ENCODE results near the gene TRAF3IP1. TPM values are rescaled to one million over a fixed set of nuclear protein-coding genes. Genes with fewer than 3 reads are reported as not detected.
"Not testable (repeated sequence)": the region's sequence is repeated elsewhere in the genome, so short reads cannot be mapped to it uniquely, and the experiment has no call there.

Gene TRAF3IP1
- total RNA-seq, 1 experiment from 2014 or later, result 11.5 TPM

DNA sequence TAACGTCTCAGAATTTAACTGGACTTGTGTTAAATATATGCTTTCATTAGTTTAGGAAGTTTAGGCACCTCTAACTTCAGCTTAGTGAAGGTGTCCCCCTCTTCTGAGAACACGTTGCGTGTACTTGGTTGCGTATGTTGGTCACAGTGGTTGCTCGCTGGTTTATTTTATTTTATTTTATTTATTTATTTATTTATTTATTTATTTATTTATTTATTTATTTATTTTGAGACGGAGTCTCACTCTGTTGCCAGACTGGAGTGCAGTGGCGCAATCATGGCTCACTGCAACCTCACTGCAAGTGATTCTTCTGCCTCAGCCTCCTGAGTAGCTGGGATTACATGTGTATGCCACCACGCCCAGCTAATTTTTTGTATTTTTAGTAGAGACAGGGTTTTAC is 15.3 kb downstream of the TRAF3IP1 start:
- DNase-seq (ENCODE audit: low spot score); in situ Hi-C loops (cut with HindIII; ENCODE audit: low sequenced_read_pairs): not testable (repeated sequence)

DNA sequence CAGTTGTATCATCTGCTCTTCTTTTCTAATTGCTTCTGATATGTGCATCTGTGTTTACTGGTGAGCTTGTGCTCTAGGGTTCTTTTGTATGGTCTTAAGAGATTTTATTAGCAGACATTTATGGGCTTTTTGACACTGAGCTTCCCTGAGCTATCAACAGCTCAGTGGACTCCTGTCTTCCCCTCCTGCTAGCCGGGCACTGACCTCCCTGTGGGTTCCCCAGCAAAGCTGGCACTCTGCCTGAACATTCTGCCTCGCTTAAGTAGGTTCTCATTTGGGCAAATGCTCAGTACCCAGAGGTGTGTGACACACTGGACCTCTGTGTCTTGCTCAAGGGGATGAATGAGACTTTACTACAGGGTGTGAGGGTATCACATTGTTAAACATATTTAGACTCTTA is 15.8 kb downstream of the TRAF3IP1 start:
- in situ Hi-C loops (cut with HindIII; ENCODE audit: low sequenced_read_pairs), result no loop called here

GRCh38 chr2:238336793-238337444 is 16.6 kb downstream of the TRAF3IP1 start:
- in situ Hi-C loops (cut with HindIII; ENCODE audit: low sequenced_read_pairs), result no loop called here
- DNase-seq (ENCODE audit: low spot score), result no peak

More for the DNA sequence above, 15.8 kb downstream of the TRAF3IP1 start:
- peak; percentile 33 for DNase-seq (ENCODE audit: low spot score)

GRCh38 chr2:238337846-238338245 is 17.5 kb downstream of the TRAF3IP1 start:
- in situ Hi-C loops (cut with HindIII; ENCODE audit: low sequenced_read_pairs), result no loop called here
- DNase-seq (ENCODE audit: low spot score), result no peak

GRCh38 chr2:238338710-238339394 is 18.5 kb downstream of the TRAF3IP1 start:
- in situ Hi-C loops (cut with HindIII; ENCODE audit: low sequenced_read_pairs), result no loop called here
- DNase-seq (ENCODE audit: low spot score), result no peak

DNA sequence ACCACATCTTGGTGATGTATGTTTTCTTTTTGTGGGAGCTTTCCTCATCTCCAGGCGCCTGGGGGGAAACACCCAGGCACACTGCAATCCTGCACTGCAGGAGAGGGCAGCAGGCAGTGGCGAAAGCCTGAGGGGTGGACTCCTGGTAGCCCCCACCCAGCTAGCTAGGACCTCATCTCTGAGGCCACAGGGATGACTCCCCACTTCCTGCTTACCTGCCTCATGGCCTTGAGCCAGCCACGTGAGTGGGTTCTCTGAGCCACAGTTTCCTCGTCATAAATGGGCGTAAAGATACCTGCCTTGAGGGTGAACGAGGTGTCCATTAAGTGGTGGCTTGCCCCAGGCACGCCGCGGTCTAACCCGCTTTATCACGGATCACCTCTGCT is 19.1 kb downstream of the TRAF3IP1 start:
- in situ Hi-C loops (cut with HindIII; ENCODE audit: low sequenced_read_pairs), result no loop called here
- no peak for DNase-seq (ENCODE audit: low spot score)

- DNase-seq (ENCODE audit: low spot score), result no peak
- in situ Hi-C loops (cut with HindIII; ENCODE audit: low sequenced_read_pairs), result no loop called here
Measured at GRCh38 chr2:238339814-238340213, 19.5 kb downstream of the TRAF3IP1 start.

GRCh38 chr2:238341536-238341935 is 21.2 kb downstream of the TRAF3IP1 start:
- no peak for DNase-seq (ENCODE audit: low spot score)
- in situ Hi-C loops (cut with HindIII; ENCODE audit: low sequenced_read_pairs), result no loop called here

DNA sequence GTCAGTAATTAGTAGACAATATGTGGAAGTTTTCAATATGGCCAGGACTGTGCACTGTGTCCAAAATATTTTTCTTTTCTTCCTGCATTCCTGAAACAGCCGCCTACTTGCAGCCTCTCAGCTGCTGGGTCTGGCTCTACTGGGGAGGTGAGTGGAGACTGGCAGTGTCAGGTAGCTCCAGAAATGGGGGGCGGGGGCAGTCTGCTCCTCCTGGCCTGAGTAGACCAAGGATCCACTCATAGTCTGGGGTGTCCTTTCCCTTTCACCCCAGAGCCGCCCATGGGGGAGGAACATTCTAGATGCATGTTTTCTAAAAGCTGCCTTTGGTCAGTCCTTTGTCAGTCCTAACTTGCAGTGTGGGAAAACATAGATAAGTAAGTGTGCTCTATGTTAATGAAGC is 23.7 kb downstream of the TRAF3IP1 start:
- in situ Hi-C loops (cut with HindIII; ENCODE audit: low sequenced_read_pairs), result no loop called here
- no peak for DNase-seq (ENCODE audit: low spot score)

- DNase-seq (ENCODE audit: low spot score), result no peak
- in situ Hi-C loops (cut with HindIII; ENCODE audit: low sequenced_read_pairs), result no loop called here
Measured at GRCh38 chr2:238344517-238344916, 24.2 kb downstream of the TRAF3IP1 start.

DNA sequence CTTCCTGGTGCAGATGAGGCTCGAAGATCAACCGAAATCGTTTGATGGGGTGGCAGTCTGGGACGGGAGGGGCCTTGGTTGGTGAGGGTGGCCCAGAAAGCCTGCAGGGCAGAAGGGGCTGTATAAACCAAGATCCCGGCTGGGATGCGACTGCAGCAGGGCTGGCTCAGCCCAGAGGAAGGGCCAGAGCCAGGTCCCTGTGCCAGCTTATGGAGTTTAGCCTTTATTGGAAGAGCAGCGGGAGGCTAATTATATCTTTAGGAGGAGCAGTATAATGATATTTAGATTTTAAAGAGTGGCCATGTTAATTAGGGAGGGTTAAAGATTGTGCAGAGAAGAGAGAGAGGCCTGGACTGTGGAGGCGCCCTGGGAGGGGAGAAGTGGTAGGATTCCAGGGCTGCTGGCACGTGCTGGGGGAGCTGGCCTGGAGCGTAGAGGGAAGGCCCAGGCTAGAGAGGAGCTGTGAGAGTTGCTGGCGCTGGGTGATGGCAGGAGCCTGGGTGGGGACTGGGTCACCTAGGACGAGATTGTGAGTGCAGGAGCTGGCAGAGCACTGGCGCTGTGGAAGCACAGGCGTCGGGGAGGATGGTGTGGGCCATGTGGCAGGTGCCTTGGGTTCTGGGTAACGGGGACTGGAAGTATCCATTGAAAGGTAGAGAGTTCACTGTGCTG is 25.1 kb downstream of the TRAF3IP1 start:
- in situ Hi-C loops (cut with HindIII; ENCODE audit: low sequenced_read_pairs), result no loop called here
- DNase-seq (ENCODE audit: low spot score), result no peak

DNA sequence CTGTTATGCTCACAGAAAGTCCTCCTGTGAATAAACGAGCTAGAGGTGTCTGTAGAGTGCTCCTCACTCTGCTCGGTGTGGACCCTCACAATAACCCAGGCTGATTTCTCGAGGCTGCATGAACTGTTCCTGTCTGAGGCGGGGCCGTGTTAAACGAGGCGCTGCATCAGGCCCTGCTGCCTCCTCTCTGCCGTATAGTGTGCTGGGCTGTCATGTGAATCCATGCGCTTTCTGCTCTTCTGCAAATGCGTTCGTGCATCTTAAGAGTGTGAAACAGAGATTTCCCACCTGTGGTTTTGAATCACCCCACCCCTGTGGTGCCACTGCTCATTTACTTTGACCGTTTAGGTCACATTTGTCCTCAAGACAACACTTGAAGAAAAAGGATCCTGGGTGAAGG is 26.2 kb downstream of the TRAF3IP1 start:
- in situ Hi-C loops (cut with HindIII; ENCODE audit: low sequenced_read_pairs), result no loop called here
- no peak for DNase-seq (ENCODE audit: low spot score)

- in situ Hi-C loops (cut with HindIII; ENCODE audit: low sequenced_read_pairs), result no loop called here
- DNase-seq (ENCODE audit: low spot score), result no peak
Measured at GRCh38 chr2:238350150-238350897, 30.0 kb downstream of the TRAF3IP1 start.

- no peak for DNase-seq (ENCODE audit: low spot score)
- in situ Hi-C loops (cut with HindIII; ENCODE audit: low sequenced_read_pairs), result no loop called here
Measured at GRCh38 chr2:238351315-238351714, 31.0 kb downstream of the TRAF3IP1 start.

DNA sequence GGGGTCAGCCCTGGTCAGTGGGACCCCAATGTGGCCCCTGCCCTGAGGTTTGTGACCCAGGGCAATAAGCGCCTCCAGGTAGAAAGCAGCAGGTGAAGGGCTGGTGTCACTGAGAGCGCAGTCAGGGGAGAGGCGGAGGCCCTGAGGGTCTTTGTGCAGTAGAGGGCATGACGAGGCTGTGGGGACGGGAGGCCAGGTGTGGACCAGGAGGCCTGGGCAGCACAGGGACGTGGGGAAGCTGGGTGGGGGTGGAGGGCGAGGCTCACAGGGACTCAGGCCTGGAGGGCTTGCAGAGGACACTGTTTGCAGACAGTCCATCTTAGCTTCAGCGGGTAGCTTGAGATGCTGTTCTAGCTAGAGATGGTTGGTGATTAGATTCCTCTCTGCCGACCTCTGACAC is 32.0 kb downstream of the TRAF3IP1 start:
- in situ Hi-C loops (cut with HindIII; ENCODE audit: low sequenced_read_pairs), result no loop called here
- no peak for DNase-seq (ENCODE audit: low spot score)

DNA sequence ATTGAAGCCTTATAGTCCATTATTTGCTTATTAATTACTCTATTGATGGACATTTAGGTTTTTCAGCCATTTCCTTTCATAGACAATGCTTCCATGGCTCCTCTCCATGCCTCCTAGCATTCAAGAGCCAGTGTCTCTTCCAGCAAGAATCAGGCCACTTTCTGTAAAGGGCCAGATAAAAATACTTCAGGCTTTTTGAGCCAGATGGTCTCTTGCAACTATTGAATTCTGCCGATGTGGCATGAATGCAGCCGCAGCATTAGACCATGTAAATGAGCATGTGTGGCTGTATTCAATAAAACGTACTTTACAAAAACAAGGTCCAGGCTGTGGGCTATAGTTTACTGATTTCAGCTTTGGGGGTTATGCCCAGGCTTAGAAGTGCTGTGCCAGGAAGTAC is 38.5 kb downstream of the TRAF3IP1 start:
- in situ Hi-C loops (cut with HindIII; ENCODE audit: low sequenced_read_pairs), result no loop called here
- DNase-seq (ENCODE audit: low spot score), result peak; percentile 10

DNA sequence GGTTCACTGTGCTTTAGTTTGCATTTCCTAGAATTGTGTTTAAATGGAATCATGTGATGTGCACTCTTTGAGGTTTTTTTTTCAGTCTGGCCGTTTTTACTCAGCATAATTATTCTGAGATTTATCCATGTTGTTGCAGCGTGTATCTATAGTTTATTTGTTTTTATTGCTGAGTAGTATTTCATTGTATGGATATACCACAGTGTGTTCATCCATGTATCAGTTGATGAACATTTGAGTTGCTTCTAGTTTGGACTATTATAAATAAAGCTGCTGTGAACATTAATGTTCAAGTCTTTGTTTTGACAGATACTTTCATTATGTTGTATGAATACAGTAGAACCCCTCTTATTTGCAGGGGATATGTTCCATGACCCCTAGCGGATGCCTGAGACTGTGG is 39.1 kb downstream of the TRAF3IP1 start:
- in situ Hi-C loops (cut with HindIII; ENCODE audit: low sequenced_read_pairs), result no loop called here

GRCh38 chr2:238361877-238362276 is 41.6 kb downstream of the TRAF3IP1 start:
- in situ Hi-C loops (cut with HindIII; ENCODE audit: low sequenced_read_pairs), result no loop called here
- no peak for DNase-seq (ENCODE audit: low spot score)

More for the DNA sequence above, 39.1 kb downstream of the TRAF3IP1 start:
- no peak for DNase-seq (ENCODE audit: low spot score)

- in situ Hi-C loops (cut with HindIII; ENCODE audit: low sequenced_read_pairs), result no loop called here
- DNase-seq (ENCODE audit: low spot score), result peak; percentile 57
Measured at GRCh38 chr2:238362626-238363025, 42.3 kb downstream of the TRAF3IP1 start.

- DNase-seq (ENCODE audit: low spot score), result peak; percentile 83
- in situ Hi-C loops (cut with HindIII; ENCODE audit: low sequenced_read_pairs), result no loop called here
Measured at GRCh38 chr2:238369591-238370040, 49.3 kb downstream of the TRAF3IP1 start.

Measured in G401 (cell line).